NCI-H2107 (cell line): ENCODE data around the gene SLC36A1.

Experiments used
- DNase-seq: peaks from one replicate; lab custom pipeline; 2025; lab: John Stamatoyannopoulos, UW

SLC36A1 gene

DNA sequence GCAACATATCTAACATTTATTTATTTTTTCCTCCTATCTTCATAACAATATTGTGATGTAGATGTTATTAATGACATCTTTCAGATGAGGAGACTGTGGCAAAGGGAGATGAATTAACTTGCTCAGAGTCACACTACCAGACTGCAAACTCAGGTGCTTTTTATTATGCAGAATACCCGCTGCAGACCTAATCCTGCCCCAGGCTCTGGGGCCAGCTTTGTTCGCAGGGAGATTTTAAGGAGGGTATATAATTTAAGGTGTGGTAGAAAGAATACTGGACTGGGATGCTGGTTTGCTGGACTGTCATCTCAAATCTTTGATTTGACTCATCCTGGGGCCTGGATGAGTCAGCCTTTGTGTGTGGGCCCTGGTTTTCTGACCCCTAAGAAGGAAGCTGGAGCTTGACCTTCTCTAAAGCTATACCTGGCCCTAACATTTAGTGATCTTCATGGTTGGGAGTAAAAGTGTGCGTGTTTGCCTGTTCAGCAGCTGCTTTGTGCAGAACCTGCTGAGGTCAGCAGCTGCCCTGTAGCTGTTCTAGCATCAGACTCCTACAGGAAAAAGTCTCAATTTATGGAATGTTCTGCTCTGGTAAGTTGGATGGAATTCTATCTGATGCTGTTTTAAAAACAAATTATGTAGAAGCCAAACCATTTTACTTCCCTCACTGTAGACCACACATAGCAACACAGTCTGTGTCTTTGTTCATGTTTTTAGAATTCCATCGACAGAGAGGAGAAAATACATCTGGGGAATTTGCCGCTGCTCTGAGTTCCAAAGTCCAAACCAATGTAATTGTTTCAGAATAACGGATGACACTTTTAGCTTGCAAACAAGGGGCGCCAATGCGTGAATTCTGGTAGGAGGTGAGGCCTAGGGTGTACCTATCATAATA, 4.5 kb downstream of the SLC36A1 start:
- no peak for DNase-seq

DNA sequence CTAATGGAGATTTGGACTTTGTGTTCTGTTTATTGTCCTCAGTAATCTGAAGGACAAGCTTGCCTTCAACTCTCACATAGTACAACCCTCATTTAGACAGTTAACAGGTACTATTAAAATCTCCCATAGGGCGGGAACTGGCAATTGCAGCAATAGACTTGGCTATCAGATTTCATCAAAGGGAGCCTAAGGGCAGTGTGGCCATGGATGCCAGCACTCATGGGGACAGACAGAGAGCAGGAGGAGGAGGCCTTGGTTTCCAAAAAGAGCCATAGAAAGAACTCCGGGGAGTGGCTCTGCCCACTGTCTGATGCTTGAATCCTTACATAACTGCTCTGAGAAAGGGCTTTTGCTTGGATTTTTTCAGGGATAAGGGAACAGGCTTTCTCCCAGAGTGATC, 6.8 kb downstream of the SLC36A1 start:
- no peak for DNase-seq

DNA sequence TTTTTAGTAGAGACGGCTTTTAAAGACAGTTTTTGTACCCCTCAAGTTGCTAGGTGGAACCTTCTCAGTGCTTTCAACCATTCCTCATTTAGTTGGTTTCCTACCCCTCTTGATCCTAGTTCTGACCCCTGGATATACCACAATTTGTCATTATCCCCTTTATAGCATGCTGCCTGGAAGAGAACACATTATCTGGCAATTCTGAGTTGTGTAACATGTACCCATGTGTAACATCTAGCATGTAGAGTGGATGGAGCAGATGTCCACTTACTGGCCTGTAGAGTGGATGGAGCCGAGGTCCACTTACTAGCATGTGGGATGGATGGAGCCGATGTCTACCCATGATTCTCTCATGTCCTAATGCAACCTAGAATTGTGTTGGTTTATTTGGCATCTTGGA, 7.5 kb downstream of the SLC36A1 start:
- no peak for DNase-seq

DNA sequence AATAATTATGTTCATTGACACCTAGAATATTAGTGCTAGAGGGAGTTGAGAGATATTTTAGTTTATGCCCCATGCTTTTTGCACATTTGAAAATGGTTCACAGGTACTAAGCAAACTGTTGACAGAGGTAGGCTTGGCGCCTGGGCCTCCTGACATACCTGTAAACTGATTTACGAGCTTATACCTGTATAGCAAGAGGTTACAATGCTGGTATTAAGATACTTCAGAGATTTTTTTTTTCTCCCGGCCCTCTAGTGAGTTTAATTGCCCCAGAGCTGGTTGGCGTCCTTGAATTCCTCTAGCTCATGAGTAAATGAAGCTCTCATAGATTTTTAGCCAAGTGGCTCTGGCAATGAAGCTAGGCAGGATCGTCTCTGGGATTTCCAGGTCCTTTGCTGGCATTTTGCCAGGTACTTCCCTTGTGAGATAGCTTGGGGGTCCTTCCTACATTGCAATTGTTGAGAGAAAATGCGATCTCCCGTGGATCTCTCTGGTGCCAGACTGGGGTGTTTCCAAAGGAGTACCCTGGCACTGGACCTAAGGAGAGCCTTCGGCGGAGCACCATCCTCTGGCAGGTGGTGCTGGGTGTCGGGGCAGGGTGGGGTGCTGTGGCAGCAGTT, 9.0 kb downstream of the SLC36A1 start:
- no peak for DNase-seq

DNA sequence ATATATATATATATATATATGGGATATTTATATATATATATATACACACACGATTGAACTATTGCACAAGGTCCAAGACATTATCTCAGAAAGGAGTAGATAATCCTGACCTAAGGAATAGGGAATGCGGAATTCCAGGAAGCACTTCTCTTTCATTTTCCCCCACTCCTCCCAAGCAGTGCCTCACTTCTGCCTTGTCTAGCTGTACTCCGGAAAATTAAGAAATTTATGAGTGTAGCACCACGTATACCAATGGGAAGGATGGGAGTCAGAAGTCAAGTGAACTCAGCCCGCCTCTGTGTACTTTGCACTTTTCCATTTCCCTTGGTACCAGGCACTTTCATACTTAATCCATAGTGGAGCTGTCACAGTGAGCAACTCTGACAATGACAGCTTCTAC, 10.9 kb downstream of the SLC36A1 start:
- DNase-seq: no peak

DNA sequence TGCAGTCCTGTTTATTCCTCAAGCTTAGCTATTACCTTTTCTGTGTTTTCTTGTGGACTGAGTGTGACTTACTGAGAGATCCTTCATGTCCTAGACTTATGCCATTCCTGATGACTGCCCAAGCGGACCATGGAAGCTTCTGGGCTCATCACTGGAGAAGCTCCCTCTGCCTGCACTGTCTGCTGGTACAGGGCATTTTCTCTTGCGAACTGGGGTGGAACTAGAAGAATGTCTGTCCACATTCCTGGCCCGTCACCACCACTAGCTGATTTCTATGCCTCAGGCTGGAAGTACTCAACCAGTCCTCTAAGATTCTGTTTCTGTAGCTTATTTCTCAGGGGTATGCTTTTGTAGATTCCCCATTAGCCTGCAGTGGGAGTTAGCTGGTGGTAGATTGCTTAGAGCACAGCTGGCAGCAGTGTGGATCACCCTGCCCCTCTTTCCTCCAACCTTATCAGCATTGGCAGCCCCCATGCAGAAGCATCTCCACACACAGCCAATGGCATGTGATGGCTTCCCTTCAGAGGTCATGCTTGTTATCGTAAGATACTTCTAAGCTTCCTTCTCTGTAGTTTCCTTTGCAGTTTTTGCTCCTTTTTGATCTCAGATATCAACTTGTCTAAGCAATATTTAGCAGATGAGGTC, 12.4 kb downstream of the SLC36A1 start:
- no peak for DNase-seq

DNA sequence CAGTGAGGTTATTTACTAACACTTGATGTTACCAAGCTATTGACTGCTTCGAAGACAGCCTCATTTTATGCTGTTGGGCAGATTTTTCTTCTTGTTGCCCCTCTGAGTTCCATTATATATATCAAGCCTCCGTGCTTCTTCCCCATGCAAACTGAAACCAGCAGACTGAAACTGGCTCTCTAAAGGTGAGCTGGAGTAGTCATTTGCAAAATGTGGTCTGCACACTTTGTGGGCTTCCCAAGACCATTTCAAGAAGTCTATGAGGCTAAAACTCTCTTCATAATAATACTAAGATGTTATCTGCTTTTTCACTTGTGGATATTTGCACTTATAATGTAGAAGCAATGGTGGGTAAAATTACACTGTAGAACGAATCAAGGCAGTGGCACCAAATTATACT, 13.9 kb downstream of the SLC36A1 start:
- DNase-seq: no peak

DNA sequence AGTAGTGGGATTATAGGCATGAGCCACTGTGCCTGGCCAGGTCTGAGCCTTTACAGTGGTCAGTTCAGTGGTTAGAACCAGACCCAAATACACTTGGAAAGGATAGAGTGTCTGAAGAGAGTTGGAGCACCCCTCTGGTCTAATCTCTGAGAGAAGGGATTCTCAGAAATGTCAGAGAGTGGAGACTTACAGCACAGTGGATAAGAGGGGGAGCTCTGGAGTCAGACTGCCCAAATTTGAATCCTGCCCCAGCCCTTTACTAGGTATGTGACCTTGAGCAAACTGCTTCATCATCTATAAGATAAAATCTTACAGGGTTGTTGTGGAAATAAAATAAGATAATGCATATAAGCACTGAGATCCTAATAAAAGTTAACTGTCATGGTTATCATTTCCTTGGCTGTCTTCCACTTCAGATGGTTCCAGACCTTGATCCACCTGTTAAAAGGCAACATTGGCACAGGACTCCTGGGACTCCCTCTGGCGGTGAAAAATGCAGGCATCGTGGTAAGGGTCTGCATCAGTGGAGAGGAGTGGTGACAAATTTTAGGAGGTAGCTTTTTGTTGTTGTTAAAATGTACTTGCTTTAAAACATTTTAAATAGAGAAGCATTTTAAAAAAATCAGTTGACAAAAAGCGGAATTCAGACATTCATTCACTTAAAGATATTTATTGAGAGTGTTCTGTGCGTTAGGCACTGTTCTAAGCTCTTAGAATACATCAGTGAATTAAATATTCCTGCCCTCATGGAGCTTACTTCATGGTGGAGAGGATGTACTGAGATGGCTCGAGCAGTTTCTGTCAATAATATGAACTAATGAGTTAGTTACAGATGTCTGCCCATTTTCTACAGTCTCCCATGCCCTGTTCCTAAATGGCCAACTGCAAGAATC, 16.0 kb downstream of the SLC36A1 start:
- no peak for DNase-seq

DNA sequence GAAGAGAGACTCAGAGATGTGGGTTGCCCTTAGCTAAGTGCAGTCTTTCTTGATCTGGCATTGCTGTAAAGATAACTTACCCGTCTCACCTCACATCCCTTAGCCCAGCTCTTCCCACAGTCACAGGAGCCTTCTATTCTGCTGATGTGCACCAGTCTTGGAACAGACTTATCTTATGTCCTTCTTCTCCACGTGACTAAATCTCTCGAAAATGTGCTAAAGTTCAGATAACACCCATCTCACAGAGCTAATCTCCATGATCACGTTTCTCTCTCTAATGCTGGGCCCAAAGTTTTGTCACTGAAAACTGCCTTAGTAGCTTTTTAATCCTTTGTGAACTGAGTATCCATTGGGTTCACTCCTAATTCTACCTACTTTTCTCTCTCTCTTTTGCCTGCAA, 16.7 kb downstream of the SLC36A1 start:
- DNase-seq: no peak

DNA sequence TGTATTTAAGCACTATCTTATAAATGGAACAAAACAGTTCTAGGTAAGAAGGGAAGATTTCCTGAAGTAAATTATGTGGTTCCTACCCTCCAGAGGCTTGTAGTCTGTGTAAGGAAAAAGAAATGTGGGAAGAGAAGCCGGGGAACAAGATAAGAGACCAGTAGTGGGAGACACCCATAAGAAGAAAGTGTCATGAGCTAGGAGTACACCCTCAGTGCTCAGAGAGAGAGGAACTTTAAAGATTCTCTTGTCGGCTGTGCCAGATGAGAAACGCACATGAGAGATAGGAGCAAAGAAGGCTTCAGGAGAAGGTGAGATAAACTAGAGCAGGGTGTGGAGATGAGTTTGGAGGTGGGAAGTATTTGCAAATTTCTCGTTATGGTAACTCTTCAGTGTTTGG, 18.1 kb downstream of the SLC36A1 start:
- DNase-seq: no peak

DNA sequence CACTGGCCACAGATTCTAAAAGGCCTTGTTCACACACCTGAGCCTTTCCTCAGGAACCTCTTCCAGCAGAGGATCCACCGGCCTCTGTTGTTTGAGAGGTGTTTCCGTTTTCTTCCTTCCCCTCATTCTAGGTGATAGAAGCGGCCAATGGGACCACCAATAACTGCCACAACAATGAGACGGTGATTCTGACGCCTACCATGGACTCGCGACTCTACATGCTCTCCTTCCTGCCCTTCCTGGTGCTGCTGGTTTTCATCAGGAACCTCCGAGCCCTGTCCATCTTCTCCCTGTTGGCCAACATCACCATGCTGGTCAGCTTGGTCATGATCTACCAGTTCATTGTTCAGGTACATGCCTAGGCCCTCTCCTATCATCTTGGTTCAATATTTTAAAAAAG, 20.2 kb downstream of the SLC36A1 start:
- DNase-seq: no peak

DNA sequence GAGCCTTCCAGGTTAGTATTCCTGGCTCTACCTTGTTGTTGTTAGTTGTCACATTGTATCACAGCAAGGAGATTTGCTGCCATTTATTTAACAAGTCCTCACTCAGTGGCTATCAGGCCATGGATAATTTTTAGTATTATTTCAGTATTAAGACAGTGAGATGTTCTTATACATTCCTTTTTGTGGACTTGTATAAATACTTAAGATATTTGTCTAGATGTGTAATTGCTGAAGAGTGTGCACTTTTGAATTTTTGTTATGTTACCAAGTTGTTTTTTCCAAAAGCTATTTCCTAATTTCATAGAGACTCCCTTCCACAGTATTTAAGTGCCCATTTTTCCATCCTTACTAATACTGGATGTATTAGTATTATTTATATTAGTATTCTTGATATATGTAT, 22.0 kb downstream of the SLC36A1 start:
- DNase-seq: no peak

DNA sequence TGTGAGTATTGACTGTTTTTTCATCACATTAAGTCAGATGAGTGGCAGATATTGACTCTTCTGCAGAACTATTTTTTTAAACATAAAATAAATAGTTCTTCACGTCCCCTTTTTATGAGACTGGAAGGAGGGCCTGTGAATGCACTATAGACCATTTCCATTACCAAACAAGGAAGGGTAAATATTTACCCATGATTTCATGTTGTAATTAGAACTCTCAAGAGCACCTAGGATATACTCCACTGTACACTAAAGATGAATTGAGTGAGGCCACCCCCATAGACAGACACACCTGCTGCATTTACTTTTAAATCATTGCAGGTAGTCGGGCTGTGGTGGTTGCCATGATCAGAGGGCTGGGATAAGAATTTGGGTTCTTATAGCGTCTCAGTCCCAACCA, 22.6 kb downstream of the SLC36A1 start:
- no peak for DNase-seq

DNA sequence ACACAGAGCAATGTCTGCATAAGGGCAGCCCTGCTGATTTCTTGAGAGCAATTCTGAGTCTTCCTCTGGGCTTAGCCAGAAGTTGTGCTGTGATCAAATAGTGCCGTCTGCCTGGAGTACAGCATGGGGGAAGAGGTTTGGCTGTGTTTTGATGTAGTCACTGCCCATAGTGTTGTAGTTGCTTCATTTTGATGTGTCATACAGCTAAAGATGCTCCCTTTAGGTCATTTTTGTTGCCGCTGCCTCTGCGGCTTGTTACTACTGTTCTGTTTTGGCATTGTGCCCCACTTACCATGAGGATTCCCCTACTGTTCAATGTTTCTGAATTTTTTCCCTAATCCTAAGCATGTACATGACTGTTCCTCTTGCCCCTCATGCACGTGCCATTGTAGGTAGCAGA, 23.0 kb downstream of the SLC36A1 start:
- DNase-seq: no peak

DNA sequence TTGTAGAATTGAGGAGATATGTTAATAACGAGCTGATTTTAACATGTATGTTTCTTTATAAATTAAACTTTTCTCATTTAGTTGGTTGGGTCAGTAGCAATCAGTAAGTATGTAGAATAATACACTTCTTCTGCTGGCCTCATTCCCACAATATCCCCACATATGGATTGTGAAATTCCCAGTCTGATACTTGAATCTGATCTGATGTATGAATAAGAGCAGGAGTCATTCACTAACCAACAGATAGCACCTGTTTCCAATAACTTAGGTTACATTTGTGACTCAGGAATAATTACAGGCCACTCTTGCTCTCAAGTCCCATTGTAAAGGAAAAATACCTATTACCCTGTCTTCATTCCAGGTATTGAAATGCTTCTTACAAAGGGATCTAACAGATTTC, 23.9 kb downstream of the SLC36A1 start:
- DNase-seq: no peak

DNA sequence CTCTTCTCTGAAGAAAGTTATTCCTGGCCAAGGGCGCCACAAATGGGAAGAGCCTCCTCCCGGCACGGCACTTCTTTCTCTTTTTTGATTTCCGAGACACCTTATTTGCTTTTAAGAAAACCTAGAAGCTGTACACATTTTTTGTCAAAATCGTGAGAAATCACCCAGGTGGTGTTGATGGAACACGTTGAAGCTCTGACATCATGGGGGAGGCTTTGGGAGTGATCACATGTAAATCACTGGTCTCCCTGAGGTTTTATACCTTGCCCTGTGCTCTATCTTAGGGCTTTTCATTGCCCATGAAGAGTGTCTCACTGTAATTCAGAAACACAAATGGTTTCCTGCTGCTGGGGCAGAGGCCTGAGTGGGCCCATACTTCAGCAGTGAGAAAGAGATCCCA, 27.4 kb downstream of the SLC36A1 start:
- no peak for DNase-seq

DNA sequence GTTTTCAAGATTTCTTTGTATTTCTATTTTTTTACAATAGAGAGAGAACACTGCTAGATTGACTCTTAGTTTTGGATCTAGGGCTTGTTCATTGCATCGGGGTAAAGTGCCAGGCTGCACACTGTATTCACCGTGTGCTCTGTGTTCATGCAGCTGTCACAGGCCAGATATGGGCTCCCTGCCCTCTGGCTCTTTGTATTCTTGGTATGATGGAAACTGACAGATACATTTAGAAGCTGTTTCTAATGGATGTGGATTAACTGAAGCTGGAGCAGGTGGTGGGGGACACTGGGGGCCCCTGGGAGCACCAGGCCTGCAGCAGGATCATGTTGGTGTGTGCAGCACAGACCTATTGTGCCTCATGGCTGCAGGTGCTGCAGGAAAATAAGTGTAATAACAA, 28.0 kb downstream of the SLC36A1 start:
- no peak for DNase-seq

DNA sequence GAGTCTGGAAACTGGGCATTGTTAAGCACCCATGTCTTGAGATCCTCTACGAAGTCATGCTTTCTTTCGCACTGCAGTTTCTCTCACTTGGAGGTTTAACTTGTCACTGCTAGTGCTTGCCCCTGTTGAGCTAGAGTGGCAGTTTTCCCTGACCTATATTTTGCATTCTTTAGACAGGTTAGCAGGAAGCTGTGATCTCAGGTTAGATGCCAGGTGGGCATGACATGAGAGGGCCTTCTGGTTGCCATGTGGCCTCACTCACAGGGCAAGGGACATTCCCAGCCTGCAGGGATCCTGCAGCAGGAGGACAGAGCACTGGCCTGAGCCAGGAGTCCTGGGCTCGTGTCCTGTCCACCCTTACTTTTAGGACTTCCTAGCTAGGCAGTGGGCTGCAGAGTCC, 28.6 kb downstream of the SLC36A1 start:
- DNase-seq: no peak

DNA sequence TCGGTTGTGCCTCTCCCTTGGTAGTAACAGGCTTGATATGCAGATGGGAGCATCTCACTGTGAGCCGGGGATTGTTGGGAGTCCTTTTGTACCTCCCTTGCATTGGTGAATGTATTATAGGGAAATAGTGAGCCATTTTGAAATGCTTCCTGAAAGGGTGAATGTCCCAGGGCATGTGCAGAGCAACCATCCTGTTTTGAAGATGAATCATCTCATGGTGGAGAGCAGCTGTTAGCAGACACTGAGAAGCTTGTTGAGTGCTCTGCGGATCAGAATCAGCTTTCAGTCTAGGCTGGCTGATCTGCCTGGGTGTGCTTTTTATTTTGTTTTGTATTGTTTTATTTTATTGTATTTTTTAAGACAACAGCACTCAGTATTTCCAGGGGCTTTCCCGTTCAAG, 29.7 kb downstream of the SLC36A1 start:
- no peak for DNase-seq

DNA sequence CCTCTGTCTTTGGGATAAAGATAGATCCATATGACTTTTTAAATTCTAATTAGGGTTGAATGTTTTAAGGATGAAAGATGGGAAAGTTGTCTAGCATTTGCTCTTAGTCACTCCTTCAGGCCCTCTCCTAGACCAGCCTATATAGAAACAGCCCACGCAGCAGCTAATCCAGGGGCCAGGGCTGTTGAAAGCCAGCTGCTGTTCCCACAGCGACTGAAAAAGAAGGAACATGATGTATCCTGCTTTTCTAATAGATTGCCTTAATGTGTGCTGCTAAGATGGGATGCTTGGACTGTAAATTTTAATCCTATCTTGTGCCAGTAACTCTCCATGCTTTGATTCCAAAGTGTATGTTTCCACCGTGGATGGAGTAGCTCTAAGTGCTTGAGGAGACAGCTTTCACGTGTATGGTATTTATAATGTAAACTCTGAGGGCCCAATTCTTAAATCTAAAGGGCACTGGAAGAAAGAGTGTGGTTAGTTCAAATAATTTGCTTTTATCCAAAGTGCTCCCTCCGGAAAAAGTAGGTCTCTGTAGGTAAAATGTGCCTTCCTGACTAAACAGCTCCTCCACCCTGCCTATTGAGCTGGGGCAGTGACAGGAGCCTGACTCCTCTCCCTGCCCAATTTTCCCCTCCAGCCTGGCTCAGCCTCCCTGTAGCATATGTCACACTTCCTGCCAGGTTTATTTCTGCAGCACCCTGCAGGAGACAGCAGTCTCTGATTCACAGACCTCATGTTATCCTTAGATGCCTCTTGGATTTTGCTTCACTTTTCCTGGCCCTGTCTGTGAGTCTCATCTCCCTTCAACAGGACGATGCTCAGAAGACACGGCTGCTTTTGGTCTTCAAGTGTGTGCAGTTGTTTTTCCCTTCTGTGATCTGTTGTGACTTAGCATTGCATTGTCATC, 33.2 kb downstream of the SLC36A1 start:
- DNase-seq: no peak

DNA sequence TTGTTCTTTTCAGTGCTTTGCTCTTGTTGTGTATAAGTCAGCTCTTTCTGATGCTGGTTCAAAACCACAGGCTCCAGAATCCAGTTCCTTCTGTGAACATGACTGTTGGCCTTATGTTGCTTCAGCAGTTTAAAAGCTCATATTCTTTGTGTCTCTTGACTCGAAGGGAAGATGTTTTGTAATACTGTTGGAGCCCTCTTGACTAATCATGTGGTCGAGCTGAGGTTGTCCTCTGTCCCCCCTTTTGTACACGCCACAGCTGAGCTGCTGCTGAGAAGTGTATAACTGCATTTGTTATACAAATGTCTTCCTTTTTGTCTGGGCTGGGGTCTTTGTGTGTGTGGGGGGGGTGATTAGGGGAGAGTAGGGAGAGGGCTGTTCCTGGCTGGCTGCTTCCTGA, 35.8 kb downstream of the SLC36A1 start:
- no peak for DNase-seq
